CD4-positive, alpha-beta memory T cell (primary cell): ENCODE results near the gene EFNA1. TPM values are rescaled to one million over a fixed set of nuclear protein-coding genes. Genes with fewer than 3 reads are reported as not detected.

ENCODE experiments used
- CTCF ChIA-PET: fragments of 350-600 bp; sonication (Branson Sonifier 250); formaldehyde crosslinking; loops from one replicate; lab custom pipeline; 2021; ENCODE audit warnings: inconsistent platforms; ENCODE audit not compliant: partially characterized antibody; lab: Charles Lee
- POLR2A ChIA-PET: fragments of 350-600 bp; sonication (Branson Sonifier 250); formaldehyde crosslinking; loops from one replicate; lab custom pipeline; 2021; ENCODE audit not compliant: partially characterized antibody; lab: Charles Lee
- DNase-seq, 5 donors: peaks; one replicate each; pipeline versions ENCODE4 v3.0.0 to v3.0.0-alpha.2; 2020 to 2022; ENCODE audit warnings: mixed read lengths in 1 of 5
- H3K27ac ChIP-seq: one replicate; pipeline ENCODE4 v1.7.0; 2013; ENCODE audit warnings: low read depth, low read length
- H3K27me3 ChIP-seq: 2 replicates; pipeline ENCODE4 v1.7.0; 2013; ENCODE audit warnings: mild to moderate bottlenecking, low read length, moderate library complexity; ENCODE audit not compliant: insufficient read depth
- H3K36me3 ChIP-seq: 2 replicates; pipeline ENCODE4 v1.7.0; 2013; ENCODE audit warnings: mild to moderate bottlenecking, low read length, moderate library complexity; ENCODE audit not compliant: insufficient read depth
- H3K4me1 ChIP-seq: 2 replicates; pipeline ENCODE4 v1.7.0; 2013; ENCODE audit warnings: mild to moderate bottlenecking, low read length, moderate library complexity; ENCODE audit not compliant: insufficient read depth
- H3K4me3 ChIP-seq, 2 donors: one replicate each; pipeline ENCODE4 v1.7.0; 2013; ENCODE audit warnings: low read length in 2 of 2, mild to moderate bottlenecking in 1 of 2
- H3K9me3 ChIP-seq, 2 donors: one replicate each; pipeline ENCODE4 v1.7.0; 2013; ENCODE audit warnings: low read length in 2 of 2, control low read depth in 1 of 2; ENCODE audit not compliant: control insufficient read depth in 1 of 2
- H3K27ac Mint-ChIP-seq, 7 donors: one replicate each; pipeline ENCODE4 v1.8.0; 2020 to 2021; ENCODE audit warnings: mixed read lengths in 7 of 7, mild to moderate bottlenecking in 6 of 7, inconsistent platforms in 3 of 7, moderate library complexity in 3 of 7
- H3K27me3 Mint-ChIP-seq, 2 donors: one replicate each; pipeline ENCODE4 v1.8.0; 2020 to 2021; ENCODE audit warnings: mixed read lengths in 2 of 2
- H3K36me3 Mint-ChIP-seq, 2 donors: one replicate each; pipeline ENCODE4 v1.8.0; 2020 to 2021; ENCODE audit warnings: mixed read lengths in 2 of 2, inconsistent platforms in 1 of 2, mild to moderate bottlenecking in 1 of 2
- H3K4me1 Mint-ChIP-seq, 4 donors: one replicate each; pipeline ENCODE4 v1.8.0; 2020 to 2021; ENCODE audit warnings: mixed read lengths in 4 of 4, mild to moderate bottlenecking in 1 of 4
- H3K4me3 Mint-ChIP-seq, 8 donors: one replicate each; pipeline ENCODE4 v1.8.0; 2020 to 2021; ENCODE audit warnings: mixed read lengths in 8 of 8, mild to moderate bottlenecking in 7 of 8, moderate library complexity in 6 of 8, inconsistent platforms in 3 of 8
- H3K9me3 Mint-ChIP-seq, 8 donors: one replicate each; pipeline ENCODE4 v1.8.0; 2020 to 2021; ENCODE audit warnings: mixed read lengths in 8 of 8, mild to moderate bottlenecking in 5 of 8, inconsistent platforms in 3 of 8, moderate library complexity in 1 of 8
- intact Hi-C: fragments of 100-400 bp; cut with micrococcal nuclease; formaldehyde crosslinking; loops from one replicate; pipeline ENCODE4 v1.15.1; 2023
- polyA plus RNA-seq, 2 donors: library from polyadenylated mRNA; unstranded; fragments of 300-500 nt; fragmentation: Illumina TruSeq; gene quantifications; one replicate each; pipeline ENCODE4 v1.2.3, GENCODE V29; 2021
- total RNA-seq, 2 experiments: library from RNA; stranded (reverse); gene quantifications; one replicate each; pipeline ENCODE4 v1.2.3, GENCODE V29; 2021

EFNA1 gene
- total and polyA plus RNA-seq, 4 experiments from 2014 or later: 0.84 to 2.0 (median 1.6) TPM

DNA sequence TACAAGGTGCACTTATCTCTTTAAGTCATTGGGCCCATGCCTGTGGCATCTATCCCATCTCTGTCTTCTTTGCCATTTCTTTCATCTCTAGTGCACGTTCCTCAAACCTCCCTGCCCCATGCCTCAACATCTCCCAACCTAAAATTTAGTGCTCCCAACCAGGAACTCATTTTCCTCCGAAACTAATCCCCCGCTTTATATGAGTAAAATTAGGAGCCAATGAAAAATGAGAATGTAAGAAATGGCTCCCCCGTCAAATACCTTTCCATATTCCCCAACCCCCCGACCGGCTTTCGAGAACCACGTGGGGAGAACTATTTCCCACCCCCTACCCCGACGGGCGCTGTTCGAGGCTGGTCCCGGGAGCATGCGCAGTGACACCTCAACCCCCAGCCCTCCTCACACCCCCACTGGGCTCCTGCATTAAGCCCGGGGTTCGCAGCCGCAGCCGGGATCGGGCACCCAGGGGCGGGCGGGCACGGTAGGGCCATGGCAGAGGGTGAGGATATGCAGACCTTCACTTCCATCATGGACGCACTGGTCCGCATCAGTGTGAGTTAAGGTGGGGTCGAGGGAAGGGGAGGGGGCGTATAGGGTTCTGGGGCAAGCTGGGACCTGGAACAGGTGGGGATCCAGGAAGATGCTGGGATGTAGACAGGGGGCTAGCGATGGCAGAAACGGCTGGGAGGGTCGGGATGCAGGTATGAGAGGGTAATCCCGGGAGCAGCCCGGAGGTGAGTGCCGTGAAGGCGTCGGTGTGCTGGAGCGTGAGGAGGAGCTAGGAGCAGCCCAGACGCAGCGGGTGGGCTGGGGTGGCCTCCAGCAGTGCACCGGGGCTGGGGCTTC lies 46.0 kb downstream of the EFNA1 start, which contains the start of gene TRIM46:
TRIM46 (plus strand) TSS at position 372 of the 846 bp plus-strand sequence; CDS start at position 490, 118 bp downstream.
- H3K9me3 Mint-ChIP-seq: no peaks in the 10 kb centered on the region
- Histone ChIP-seq H3K4me1 (peaks cover 50% of the 10 kb centered on the region), H3K27ac (peak within 1 kb of the TSS; percentile 87), H3K9me3 (no peaks in the 10 kb centered on the region), H3K36me3 (peaks cover 27% of the 10 kb centered on the region), H3K27me3 (no peaks in the 10 kb centered on the region), H3K4me3 (peak within 1 kb of the TSS; percentile 83 to 93)
- peak within 1 kb of the TSS; percentile 97 to 100 (median 99) for H3K27ac Mint-ChIP-seq
- H3K36me3 Mint-ChIP-seq: peaks cover 23 to 40% of the 10 kb centered on the region in 2 donors
- POLR2A ChIA-PET: interaction anchor here (0.7 to 4.6 kb wide), 29 partner anchors 20 to 710 kb away, joined by 3 to 48 read pairs (median 5); partner anchors contain the start of genes ADAM15, DPM3, EFNA4 and LENEP
- H3K27me3 Mint-ChIP-seq: no peaks in the 10 kb centered on the region
- intact Hi-C loops: loop anchor here (1.0 to 10.0 kb wide), 5 partner anchors 34 to 151 kb away; partner anchors contain the start of genes MTX1, RUSC1, SLC50A1 and THBS3
- DNase-seq: peak in 4 of 5 donors; percentile 54 to 72 (median 56)
- H3K4me1 Mint-ChIP-seq: peaks cover 31 to 62% (median 45%) of the 10 kb centered on the region in 4 donors
- CTCF ChIA-PET: interaction anchor here (0.7 to 12.5 kb wide), 34 partner anchors 12 to 839 kb away, joined by 3 to 229 read pairs (median 6); partner anchors contain the start of genes DPM3, MTX1, SCAMP3 and SLC50A1
- H3K4me3 Mint-ChIP-seq: peak within 1 kb of the TSS; percentile 96 to 100 (median 99)

DNA sequence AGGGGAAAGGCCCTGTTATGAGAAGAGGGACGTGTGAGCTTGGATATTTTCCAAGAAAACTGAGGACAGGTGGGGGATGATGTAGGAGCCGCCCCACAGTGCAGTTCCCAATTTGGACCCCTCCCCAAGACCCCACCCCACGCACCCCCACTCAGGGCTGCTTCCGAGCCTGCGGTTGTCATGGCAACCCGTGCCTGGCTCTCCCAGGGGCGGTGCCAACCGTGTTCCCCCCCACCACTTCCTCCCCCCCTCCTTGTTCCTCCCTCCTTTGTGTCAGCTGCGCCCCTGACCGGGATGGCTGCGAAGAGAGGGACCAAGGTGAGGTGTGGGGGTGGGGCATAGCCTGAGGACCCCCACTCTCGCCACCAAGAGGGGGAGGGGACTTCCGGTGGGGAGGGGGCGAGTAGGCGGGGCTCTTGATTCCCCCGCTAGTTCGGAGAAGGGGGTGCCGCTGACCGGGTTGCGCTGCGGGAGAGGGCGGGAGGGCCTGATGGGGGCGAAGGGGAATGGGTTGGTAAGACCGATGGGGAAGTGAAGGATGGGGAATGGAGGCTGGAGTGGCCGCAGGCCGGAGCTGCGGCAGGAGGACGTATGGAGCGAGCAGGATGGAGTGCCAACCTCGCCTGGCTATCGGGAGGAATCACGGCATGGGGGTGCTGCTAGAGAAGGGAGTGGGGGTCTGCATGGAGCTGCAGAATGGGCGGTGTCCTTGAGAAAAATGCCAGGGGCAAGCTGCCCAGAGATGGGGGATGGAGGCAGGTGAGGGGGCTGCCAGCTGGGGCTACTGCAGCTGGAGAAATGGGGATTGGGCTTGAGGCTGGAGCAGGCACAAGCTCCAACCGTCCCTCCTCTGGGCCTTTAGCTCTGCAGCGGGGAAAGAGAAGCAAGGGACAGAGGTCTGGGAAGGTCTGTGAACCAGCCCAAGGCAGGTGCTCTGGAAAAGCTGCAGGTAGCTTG lies 46.9 kb downstream of the EFNA1 start:
- DNase-seq: peak; percentile 53 to 67 (median 56)
- H3K9me3 Mint-ChIP-seq: no peaks in the 10 kb centered on the region
- peaks cover 18 to 40% of the 10 kb centered on the region in 2 donors for H3K36me3 Mint-ChIP-seq
- peaks cover 31 to 55% (median 44%) of the 10 kb centered on the region in 4 donors for H3K4me1 Mint-ChIP-seq
- CTCF ChIA-PET: interaction anchor here (0.9 to 12.5 kb wide), 20 partner anchors 19 to 418 kb away, joined by 3 to 229 read pairs (median 4); partner anchors contain the start of genes DPM3, SLC50A1 and THBS3
- H3K27ac Mint-ChIP-seq: peak overlapping the region; percentile 94 to 100 (median 99)
- peaks cover 50% of the 10 kb centered on the region for H3K4me1 ChIP-seq
- peak overlapping the region; percentile 96 to 100 (median 99) for H3K4me3 Mint-ChIP-seq
- POLR2A ChIA-PET: interaction anchor here (0.5 to 4.6 kb wide), 20 partner anchors 19 to 953 kb away, joined by 3 to 48 read pairs (median 4); partner anchors contain the start of genes ADAM15, DPM3, MTX1 and PBXIP1
- H3K27me3 ChIP-seq: no peaks in the 10 kb centered on the region
- peaks cover 26% of the 10 kb centered on the region for H3K36me3 ChIP-seq
- peak overlapping the region; percentile 87 for H3K27ac ChIP-seq
- H3K4me3 ChIP-seq: peak overlapping the region; percentile 83 to 93
- no peaks in the 10 kb centered on the region for H3K27me3 Mint-ChIP-seq
- no peaks in the 10 kb centered on the region for H3K9me3 ChIP-seq
- intact Hi-C loops: loop anchor here (5.0 to 10.0 kb wide), 3 partner anchors 33 to 150 kb away; partner anchors contain the start of genes MTX1, RUSC1 and THBS3

DNA sequence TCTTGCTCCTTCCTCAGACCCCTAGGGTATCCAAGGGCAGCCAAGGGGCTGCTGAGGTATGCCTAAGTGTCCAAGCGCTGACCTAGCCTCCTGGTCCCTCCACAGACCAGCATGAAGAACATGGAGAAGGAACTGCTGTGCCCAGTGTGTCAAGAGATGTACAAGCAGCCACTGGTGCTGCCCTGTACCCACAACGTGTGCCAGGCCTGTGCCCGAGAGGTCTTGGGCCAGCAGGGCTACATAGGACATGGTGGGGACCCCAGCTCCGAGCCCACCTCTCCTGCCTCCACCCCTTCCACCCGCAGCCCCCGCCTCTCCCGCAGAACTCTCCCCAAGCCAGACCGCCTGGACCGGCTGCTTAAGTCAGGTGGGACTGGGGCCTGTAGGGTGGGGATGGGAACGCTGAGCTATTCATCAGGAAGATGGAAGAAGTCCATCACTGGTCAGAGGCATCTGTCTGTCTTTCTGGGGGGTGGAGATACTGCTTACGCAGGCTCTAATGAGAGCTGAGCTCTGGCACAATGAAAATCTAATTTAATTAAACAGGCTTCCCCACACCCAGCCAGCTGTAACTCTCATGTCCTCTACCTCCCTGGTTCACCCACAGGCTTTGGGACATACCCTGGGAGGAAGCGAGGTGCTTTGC lies 47.7 kb downstream of the EFNA1 start:
- ChIA-PET POLR2A (interaction anchor here (0.5 to 4.6 kb wide), 13 partner anchors 18 to 954 kb away, joined by 3 to 48 read pairs (median 4); partner anchors contain the start of genes ADAM15, PBXIP1, SCAMP3 and SLC50A1), CTCF (interaction anchor here (0.8 to 12.5 kb wide), 15 partner anchors 18 to 616 kb away, joined by 3 to 229 read pairs (median 4); partner anchors contain the start of genes SLC50A1 and THBS3)
- Histone ChIP-seq H3K36me3 (peaks cover 24% of the 10 kb centered on the region), H3K9me3 (no peaks in the 10 kb centered on the region), H3K27ac (no peak overlapping the region), H3K4me1 (peaks cover 50% of the 10 kb centered on the region), H3K27me3 (no peaks in the 10 kb centered on the region), H3K4me3 (no peak overlapping the region)
- peak overlapping the region; percentile 75 to 99 (median 84) for H3K27ac Mint-ChIP-seq
- intact Hi-C loops: loop anchor here (10.0 kb wide), 1 partner anchor 149 kb away; the partner anchor contains the start of gene RUSC1
- H3K36me3 Mint-ChIP-seq: peaks cover 15 to 42% of the 10 kb centered on the region in 2 donors
- no peaks in the 10 kb centered on the region for H3K9me3 Mint-ChIP-seq
- H3K27me3 Mint-ChIP-seq: no peaks in the 10 kb centered on the region
- peak in 1 of 5 donors; percentile 35 for DNase-seq
- peaks cover 30 to 55% (median 42%) of the 10 kb centered on the region in 4 donors for H3K4me1 Mint-ChIP-seq
- peak overlapping the region; percentile 25 to 99 (median 78) for H3K4me3 Mint-ChIP-seq

DNA sequence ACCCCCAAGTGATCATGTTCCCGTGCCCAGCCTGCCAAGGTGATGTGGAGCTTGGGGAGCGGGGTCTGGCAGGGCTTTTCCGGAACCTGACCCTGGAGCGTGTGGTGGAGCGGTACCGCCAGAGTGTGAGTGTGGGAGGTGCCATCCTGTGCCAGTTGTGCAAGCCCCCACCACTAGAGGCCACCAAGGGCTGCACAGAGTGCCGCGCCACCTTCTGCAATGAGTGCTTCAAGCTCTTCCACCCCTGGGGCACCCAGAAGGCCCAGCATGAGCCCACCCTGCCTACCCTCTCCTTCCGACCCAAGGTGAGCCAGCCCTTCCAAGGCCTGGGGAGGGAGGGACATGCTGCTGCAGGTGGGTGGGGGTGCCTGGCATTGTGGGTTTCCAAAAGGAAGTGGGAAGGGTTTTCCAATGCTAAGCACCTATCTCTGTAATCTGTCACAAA lies 48.3 kb downstream of the EFNA1 start:
- peak in 2 of 5 donors; percentile 13 to 45 for DNase-seq
- CTCF ChIA-PET: interaction anchor here (0.8 to 12.5 kb wide), 11 partner anchors 17 to 616 kb away, joined by 3 to 229 read pairs (median 7); partner anchors contain the start of genes SLC50A1 and THBS3
- POLR2A ChIA-PET: interaction anchor here (1.2 to 4.6 kb wide), 10 partner anchors 17 to 954 kb away, joined by 3 to 48 read pairs (median 6); partner anchors contain the start of genes ADAM15, SCAMP3, SLC50A1 and THBS3
- H3K4me1 Mint-ChIP-seq: peaks cover 29 to 55% (median 42%) of the 10 kb centered on the region in 4 donors
- Histone ChIP-seq H3K9me3 (no peaks in the 10 kb centered on the region), H3K27me3 (no peaks in the 10 kb centered on the region), H3K4me1 (peaks cover 50% of the 10 kb centered on the region), H3K4me3 (no peak overlapping the region), H3K36me3 (peaks cover 23% of the 10 kb centered on the region), H3K27ac (no peak overlapping the region)
- intact Hi-C loops: loop anchor here (1.0 to 10.0 kb wide), 4 partner anchors 17 to 416 kb away; partner anchors contain the start of gene RUSC1
- peak overlapping the region in 4 of 8 donors; percentile 26 to 88 (median 61) for H3K4me3 Mint-ChIP-seq
- H3K27ac Mint-ChIP-seq: peak overlapping the region in 6 of 7 donors; percentile 53 to 90 (median 80)
- no peaks in the 10 kb centered on the region for H3K27me3 Mint-ChIP-seq
- H3K36me3 Mint-ChIP-seq: peaks cover 13 to 41% of the 10 kb centered on the region in 2 donors
- H3K9me3 Mint-ChIP-seq: no peaks in the 10 kb centered on the region

DNA sequence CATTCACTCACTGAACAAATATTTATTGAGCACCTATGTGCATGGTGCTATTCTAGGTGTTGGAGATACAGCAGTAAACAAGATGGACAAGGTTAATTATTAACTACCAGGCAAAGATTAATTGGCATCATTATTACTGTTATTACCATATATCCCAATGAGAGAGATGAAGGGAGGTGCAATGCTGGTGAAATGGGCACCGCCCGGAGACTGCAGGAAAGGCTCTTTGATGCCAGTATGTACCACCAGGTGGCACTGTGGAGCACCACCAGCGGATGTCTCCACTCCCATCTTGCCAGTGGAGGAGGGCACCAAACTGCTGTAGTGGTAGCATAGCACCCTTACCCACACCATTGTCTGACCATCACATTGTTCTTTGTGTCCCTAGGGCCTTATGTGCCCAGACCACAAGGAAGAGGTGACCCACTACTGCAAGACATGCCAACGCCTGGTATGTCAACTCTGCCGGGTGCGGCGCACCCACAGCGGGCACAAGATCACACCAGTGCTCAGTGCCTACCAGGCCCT lies 48.9 kb downstream of the EFNA1 start:
- Mint-ChIP-seq H3K36me3 (peaks cover 13 to 45% of the 10 kb centered on the region in 2 donors), H3K4me3 (peak overlapping the region in 7 of 8 donors; percentile 19 to 88 (median 48)), H3K4me1 (peaks cover 29 to 55% (median 39%) of the 10 kb centered on the region in 4 donors), H3K9me3 (no peaks in the 10 kb centered on the region), H3K27ac (peak overlapping the region; percentile 53 to 90 (median 80)), H3K27me3 (no peaks in the 10 kb centered on the region)
- ChIA-PET CTCF (interaction anchor here (1.0 to 9.9 kb wide), 10 partner anchors 8 to 91 kb away, joined by 3 to 145 read pairs (median 10); partner anchors contain the start of gene THBS3), POLR2A (interaction anchor here (0.8 to 4.6 kb wide), 11 partner anchors 17 to 146 kb away, joined by 3 to 48 read pairs (median 5); partner anchors contain the start of gene SCAMP3)
- Histone ChIP-seq H3K4me1 (peaks cover 46% of the 10 kb centered on the region), H3K9me3 (no peaks in the 10 kb centered on the region), H3K4me3 (no peak overlapping the region), H3K27me3 (no peaks in the 10 kb centered on the region), H3K27ac (no peak overlapping the region), H3K36me3 (peaks cover 23% of the 10 kb centered on the region)
- DNase-seq: peak; percentile 76 to 81 (median 77)
- intact Hi-C loops: loop anchor here (1.0 to 10.0 kb wide), 4 partner anchors 17 to 416 kb away; partner anchors contain the start of gene RUSC1
